Dedifferentiated amniotic fluid mesenchymal stem cell (primary cell): ENCODE results near the gene SLC9A8.
A peak's percentile ranks its signal among the peaks of the same experiment; 100 is the strongest.
"Not testable (repeated sequence)": the region's sequence is repeated elsewhere in the genome, so short reads cannot be mapped to it uniquely, and the experiment has no call there.

ENCODE experiments used
- DNase-seq: peaks from one replicate; pipeline ENCODE4 v3.0.0-alpha.2; 2016; ENCODE audit errors: extremely low spot score

SLC9A8 gene

GRCh38 chr20:49787371-49788357 lies 25.0 kb upstream of the SLC9A8 start:
- no peak for DNase-seq

DNA sequence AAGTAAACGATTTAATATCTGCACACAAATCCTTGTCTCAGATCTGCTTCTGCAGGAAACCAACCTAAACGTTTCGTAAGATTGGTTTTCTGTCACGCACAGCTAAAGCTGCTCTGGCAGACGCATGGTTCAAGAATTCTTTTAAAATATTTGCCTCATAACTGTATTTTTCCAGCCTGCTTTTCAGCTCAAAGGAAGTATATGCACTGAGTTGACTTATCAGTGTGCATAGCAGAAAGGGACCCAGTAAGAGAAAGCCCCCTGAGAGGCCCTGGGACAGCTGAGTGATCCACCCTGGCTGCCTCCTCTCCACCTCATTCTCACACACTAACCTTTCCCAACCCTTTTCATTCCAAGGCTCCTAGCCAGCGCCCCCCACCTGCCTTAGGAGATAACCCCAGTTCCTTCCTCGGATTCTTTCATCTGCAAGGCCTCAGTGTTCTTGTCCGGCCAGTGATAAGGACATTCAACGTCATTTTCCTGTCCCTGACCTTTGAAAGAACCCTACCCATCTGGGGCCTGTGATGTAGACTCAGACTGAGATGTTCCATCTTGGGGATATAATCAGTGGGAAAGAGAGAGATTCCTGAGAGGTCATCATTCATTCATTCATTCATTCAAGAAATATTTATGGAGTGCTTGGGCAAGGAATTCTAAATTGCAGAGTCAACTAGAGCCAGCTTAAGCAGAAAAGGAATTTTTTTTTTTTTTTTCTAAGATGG lies 22.4 kb upstream of the SLC9A8 start:
- DNase-seq = peak; percentile 96

DNA sequence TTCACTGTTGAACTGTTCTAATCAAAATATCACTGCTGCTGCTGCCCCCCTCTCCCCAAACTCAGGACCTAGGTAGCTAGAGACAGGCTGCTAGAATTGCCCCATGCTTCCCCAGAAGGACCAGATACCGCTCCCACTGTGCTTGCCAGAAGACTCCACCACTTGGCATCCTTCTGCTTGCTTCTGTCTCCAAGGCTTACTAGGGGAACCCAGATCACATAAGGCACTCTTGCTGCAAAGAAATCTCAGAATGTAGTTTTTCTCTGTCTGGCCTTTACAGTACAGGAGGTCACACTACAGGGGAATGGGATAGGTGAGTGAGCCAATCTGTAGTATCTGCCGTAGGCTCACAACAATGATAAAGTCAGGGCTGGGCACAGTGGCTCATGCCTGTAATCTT lies 21.5 kb upstream of the SLC9A8 start:
- no peak for DNase-seq

- DNase-seq = no peak
Observed at GRCh38 chr20:49792006-49792405, 20.6 kb upstream of the SLC9A8 start.

DNA sequence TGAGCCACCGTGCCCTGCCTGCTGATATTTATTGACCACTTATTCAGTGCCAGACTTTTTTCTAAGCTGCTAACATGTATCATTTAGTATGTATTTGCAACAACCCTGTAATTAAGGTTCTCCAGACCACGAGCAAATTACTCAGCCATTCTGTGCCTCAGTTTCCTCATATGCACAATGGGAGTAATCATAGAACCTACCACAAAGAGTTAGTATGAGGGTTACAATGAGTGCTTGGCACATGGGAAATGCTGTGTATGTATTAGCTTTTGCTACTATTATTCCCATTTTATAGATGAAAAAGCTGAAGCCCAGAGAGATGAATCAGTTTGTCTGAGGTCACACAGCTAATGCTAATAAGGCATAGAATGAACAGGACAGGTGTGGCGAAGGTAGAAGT lies 20.0 kb upstream of the SLC9A8 start:
- DNase-seq = no peak

DNA sequence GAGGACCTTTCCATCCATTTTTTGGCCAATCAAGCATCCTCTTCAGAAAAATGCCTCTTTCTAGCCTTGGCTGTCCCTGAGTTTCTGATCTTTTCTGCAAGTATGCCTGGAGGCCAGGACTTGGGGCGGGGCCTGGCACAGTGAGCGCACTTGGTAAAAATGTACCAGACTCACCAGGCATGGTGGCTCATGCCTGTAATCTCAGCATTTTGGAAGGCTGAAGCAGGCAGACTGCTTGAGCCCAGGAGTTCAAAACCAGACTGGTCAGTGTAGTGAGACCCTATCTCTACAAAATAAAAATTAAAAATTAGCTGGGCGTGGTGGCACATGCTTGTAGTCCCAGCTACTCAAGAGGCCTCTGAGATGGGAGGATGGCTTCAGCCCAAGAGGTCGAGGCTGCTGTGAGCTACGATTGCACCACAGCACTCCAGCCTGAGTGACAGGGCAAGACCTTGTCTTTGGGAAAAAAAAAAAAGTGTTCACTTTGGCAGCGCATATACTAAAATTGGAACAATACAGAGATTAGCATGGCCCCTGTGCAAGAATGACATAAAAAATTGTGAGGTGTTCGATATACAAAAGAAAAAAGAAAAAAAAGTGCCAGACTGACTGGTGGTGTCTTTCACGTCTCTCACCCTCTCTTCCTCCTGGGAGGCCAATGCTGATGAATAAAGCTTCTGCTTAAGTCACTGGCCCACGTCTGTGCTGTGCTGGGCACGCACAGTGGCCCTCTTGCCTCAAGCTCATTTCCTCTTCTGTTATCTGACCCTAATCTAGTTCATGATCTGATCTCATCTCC lies 18.1 kb upstream of the SLC9A8 start:
- DNase-seq = no peak

DNA sequence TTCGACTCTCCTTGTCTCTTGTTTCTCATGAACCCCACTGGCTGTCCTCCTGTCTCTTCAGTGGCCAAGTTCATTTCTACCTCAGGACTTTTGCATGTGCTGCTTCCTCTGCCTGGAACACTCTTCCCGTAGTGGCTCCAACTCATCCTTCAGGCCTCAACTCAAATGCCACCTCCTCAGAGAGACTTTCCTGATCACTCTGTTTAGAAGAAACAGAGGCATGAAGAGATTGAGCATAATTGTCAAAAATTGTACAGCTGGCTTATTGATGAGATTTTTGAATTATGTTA lies 17.5 kb upstream of the SLC9A8 start:
- DNase-seq = no peak

- no peak for DNase-seq
Observed at GRCh38 chr20:49796600-49797343, 15.9 kb upstream of the SLC9A8 start.

GRCh38 chr20:49797344-49797615 lies 15.3 kb upstream of the SLC9A8 start:
- no peak for DNase-seq

- DNase-seq = no peak
Observed at GRCh38 chr20:49798718-49799117, 13.9 kb upstream of the SLC9A8 start.

DNA sequence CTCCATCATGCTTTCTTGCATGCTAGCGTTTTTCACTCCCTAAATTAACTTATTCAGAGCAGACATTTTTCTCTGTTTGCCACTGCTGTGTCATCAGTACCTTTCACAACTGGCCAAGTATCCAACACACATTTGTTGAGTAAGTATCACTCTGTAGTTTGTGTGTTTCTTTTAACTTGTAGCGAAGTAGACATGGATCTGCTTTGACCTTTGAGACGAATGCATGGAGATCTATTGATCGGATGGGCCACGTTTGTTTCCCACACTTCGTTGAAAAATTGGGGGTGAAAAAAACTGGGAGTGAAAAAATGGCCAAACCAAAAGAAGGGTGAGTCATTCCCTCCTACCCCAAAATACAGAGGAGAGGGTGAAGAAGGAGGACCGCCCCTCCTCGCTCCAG lies 12.9 kb upstream of the SLC9A8 start:
- no peak for DNase-seq

DNA sequence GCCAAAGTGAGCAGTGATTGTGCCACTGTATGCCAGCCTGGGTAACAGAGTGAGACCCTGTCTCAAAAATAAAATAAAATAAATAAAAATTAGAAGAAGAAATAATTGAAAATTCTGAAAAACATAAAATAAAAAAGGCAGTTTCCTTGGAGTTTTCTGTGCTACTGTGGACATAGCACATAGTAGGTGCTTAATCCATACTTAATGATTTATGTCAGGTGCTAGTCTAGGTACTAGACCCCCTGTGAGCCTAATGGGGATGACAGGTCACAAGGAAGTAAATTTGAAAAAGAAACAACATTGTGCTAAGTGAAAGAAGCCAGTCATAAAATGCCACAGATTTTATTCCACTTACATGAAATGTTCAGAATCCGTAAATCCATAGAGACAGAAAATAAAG lies 9.2 kb upstream of the SLC9A8 start:
- DNase-seq = no peak

DNA sequence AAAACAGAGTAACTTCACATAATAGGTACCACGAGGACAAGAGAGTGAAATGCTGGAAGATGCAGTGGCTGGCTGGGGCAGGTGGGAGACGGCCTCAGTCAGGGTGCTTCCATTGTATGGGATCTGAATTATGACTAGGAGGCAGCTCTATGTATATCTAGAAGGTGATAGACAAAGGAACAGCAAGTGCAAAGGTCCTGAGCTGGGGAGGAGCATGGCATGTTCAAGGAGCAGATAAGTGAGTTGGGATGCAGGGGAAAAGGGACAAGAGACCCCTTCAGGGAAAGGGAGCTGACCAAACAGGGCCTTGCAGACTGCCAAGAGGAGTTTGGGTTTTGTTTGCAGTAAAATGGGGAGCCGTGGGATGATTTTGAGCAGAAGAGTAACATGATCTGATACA lies 8.3 kb upstream of the SLC9A8 start:
- no peak for DNase-seq

- DNase-seq = not testable (repeated sequence)
Observed at GRCh38 chr20:49805224-49805876, 7.3 kb upstream of the SLC9A8 start.

DNA sequence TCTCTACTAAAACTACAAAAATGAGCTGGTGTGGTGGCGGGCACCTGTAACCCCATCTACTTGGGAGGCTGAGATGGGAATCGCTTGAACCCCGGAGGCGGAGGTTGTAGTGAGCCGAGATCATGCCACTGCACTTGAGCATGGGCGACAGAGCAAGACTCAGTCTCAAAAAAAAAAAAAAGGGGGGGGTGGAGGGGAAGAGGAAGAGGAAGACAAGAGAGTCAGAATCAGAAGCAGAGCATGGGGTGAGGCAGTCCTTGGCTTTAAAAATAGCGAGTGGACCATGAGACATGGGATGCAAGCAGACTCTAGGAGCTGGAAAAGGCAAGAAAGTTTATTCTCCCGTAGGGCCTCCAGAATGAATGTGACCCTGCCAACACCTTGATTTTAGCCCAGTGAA lies 3.9 kb upstream of the SLC9A8 start:
- no peak for DNase-seq

DNA sequence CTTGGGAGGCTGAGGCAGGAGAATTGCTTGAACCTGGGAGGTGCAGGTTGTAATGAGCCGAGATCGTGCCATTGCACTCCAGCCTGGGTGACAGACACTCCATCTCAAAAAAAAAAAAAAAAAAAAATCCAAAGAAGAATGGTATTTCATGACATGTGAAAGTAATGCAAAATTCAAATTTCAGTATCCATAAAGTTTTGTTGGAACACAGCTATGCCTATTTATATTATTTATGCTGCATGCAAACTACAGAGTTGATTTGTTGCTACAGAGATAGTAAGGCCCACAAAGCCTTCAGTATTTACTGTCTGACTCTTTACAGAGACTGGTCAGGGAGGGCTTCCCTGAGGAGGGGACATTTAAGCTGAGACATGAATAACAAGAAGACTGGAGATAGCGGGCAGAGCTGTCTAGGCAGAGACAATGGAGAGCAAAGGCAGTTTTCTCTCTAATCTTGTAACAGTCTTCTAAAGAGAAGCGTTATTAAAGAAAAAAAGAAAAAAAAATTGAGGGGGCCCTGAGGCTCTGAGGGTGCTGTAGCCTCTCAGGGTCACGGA lies 2.7 kb upstream of the SLC9A8 start:
- DNase-seq = no peak

DNA sequence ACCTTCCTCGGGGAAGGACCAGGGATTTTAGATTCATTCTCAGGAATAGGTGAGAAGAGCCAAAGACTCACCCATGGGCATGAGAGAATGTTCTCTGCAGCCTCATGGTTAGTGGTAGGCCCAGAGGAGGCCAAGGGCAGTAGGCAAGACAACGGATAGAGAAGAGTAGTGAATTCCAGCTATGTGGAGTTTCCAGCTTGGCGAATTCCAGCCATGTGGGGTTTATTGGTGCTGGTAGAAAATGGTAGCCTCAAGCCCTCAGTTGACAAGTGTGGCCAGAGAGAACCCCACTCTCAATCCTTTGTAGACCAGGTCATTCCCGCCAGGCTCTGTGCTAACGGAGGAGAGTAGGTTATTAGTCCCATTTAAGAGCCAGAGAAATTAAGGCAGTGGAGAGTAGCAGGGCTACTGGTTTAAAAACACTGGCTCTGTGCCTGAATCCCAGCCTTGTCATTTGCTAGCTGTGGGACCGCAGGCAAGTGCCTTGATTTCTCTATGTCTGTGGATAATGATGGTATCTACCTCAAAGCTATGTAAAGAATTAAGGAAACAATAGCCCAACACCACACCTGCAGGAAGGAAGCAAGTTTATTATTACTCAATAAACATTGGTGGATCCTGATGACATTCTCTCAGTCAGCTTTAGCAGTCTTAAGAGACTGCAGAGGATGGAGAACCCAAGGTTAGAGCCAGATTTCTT lies 2.0 kb upstream of the SLC9A8 start:
- no peak for DNase-seq

GRCh38 chr20:49811825-49812506 lies 662 bp upstream of the SLC9A8 start:
- DNase-seq = no peak

DNA sequence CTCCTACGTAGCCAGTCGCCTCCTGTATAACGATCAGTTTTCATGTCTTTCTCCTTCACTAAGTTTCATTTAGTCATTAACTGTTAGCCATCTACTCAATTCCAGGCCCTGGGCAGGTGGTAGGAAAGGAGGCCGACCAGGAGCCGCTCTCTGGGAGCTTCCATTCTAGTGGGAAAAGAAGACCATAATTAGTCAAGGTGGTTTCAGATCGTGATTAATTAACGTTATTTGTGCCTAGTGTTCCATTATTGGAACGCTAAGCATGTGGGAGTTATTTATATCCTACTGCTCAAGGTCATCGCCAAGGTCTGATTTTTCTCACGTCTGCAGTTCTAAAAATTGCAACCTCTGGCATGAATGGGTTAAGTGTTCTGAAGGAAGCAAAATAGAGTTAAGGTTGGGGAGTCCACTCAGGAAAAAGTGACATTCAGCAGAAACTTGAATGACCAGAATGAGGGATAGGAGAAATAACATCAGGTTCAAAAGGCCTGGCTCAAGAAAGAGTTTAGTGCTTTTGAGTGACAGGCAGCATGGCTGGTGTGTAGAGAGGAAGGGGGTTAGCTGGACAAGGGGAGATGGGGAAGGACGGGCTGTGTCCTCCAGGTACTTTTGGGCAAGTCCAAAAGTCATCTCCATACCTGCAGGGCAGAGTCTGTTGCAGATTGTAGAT lies 812 bp downstream of the SLC9A8 start:
- DNase-seq = no peak
